HG03039 (cell line): ENCODE data around the gene TNFRSF11A.

Source experiments
- ATAC-seq: cut with Tn5 transposase; IDR thresholded peaks from one replicate; pipeline ENCODE4 v1.9.1; 2021; ENCODE audit warnings: mild to moderate bottlenecking, moderate library complexity; ENCODE audit not compliant: unreplicated experiment

TNFRSF11A gene

GRCh38 chr18:62341473-62341872 is 16.4 kb downstream of the TNFRSF11A start:
- ATAC-seq = no peak

- ATAC-seq = no peak
These were observed 17.8 kb downstream of the TNFRSF11A start for GRCh38 chr18:62342884-62343283.

GRCh38 chr18:62343316-62343715 is 18.2 kb downstream of the TNFRSF11A start:
- ATAC-seq = no peak

- ATAC-seq = no peak
These were observed 20.8 kb downstream of the TNFRSF11A start for GRCh38 chr18:62345909-62346308.

GRCh38 chr18:62346333-62347088 is 21.4 kb downstream of the TNFRSF11A start:
- ATAC-seq = no peak

- ATAC-seq = no peak
These were observed 22.0 kb downstream of the TNFRSF11A start for GRCh38 chr18:62347089-62347506.

- ATAC-seq = no peak
These were observed 23.4 kb downstream of the TNFRSF11A start for GRCh38 chr18:62348474-62348873.

GRCh38 chr18:62353170-62353569 is 28.1 kb downstream of the TNFRSF11A start:
- ATAC-seq = no peak

- no peak for ATAC-seq
These were observed 29.0 kb downstream of the TNFRSF11A start for GRCh38 chr18:62354151-62354550.

- no peak for ATAC-seq
These were observed 32.1 kb downstream of the TNFRSF11A start for GRCh38 chr18:62357079-62357719.

- no peak for ATAC-seq
These were observed 35.7 kb downstream of the TNFRSF11A start for GRCh38 chr18:62360805-62361204.

- no peak for ATAC-seq
These were observed 36.2 kb downstream of the TNFRSF11A start for GRCh38 chr18:62361288-62361687.

- ATAC-seq = no peak
These were observed 39.4 kb downstream of the TNFRSF11A start for GRCh38 chr18:62364558-62364957.

GRCh38 chr18:62365420-62365819 is 40.3 kb downstream of the TNFRSF11A start:
- no peak for ATAC-seq

GRCh38 chr18:62366992-62367391 is 41.9 kb downstream of the TNFRSF11A start:
- no peak for ATAC-seq

GRCh38 chr18:62368100-62368499 is 43.0 kb downstream of the TNFRSF11A start:
- ATAC-seq = peak; percentile 82

- ATAC-seq = no peak
These were observed 44.1 kb downstream of the TNFRSF11A start for GRCh38 chr18:62369129-62369644.

GRCh38 chr18:62370366-62370765 is 45.3 kb downstream of the TNFRSF11A start:
- no peak for ATAC-seq

GRCh38 chr18:62371436-62371835 is 46.3 kb downstream of the TNFRSF11A start:
- no peak for ATAC-seq

GRCh38 chr18:62372156-62372555 is 47.0 kb downstream of the TNFRSF11A start:
- no peak for ATAC-seq

- ATAC-seq = no peak
These were observed 47.8 kb downstream of the TNFRSF11A start for GRCh38 chr18:62372882-62373281.

GRCh38 chr18:62374410-62374965 is 49.4 kb downstream of the TNFRSF11A start:
- ATAC-seq = no peak
